GM12864 (cell line): ENCODE data around the gene MAP4K2.

ENCODE experiments used
- DNase-seq: peaks from one replicate; pipeline ENCODE4 v3.0.0-alpha.2; 2011; ENCODE audit warnings: low read depth
- H3K4me3 ChIP-seq: 2 replicates; pipeline ENCODE4 v1.5.1; 2011; ENCODE audit warnings: mild to moderate bottlenecking, low read depth, low read length, control low read depth
- CTCF ChIP-seq: IDR thresholded peaks from 2 replicates; pipeline ENCODE4 v1.5.1; 2011; ENCODE audit warnings: low read depth, mild to moderate bottlenecking, moderate library complexity, low read length, control low read depth, inconsistent platforms; ENCODE audit errors: missing control alignments

MAP4K2 gene

GRCh38 chr11:64801158-64801464, 1.9 kb downstream of the MAP4K2 start:
- no peak for DNase-seq
- no peak for TF ChIP-seq CTCF
- peak overlapping the region; percentile 91 for H3K4me3 ChIP-seq

GRCh38 chr11:64800303-64801157, 2.5 kb downstream of the MAP4K2 start:
- no peak overlapping the region; the same call in 1 of the 2 replicates for H3K4me3 ChIP-seq
- no peak for TF ChIP-seq CTCF
- DNase-seq = no peak

GRCh38 chr11:64799623-64800302, 3.3 kb downstream of the MAP4K2 start:
- TF ChIP-seq CTCF = no peak

GRCh38 chr11:64799256-64799622, 3.8 kb downstream of the MAP4K2 start:
- H3K4me3 ChIP-seq = no peak overlapping the region
- DNase-seq = no peak

More at GRCh38 chr11:64799623-64800302, 3.3 kb downstream of the MAP4K2 start:
- no peak overlapping the region for H3K4me3 ChIP-seq
- no peak for DNase-seq

GRCh38 chr11:64796757-64797541, 6.1 kb downstream of the MAP4K2 start:
- H3K4me3 ChIP-seq = no peak overlapping the region
- no peak for TF ChIP-seq CTCF
- DNase-seq = no peak

More at GRCh38 chr11:64799256-64799622, 3.8 kb downstream of the MAP4K2 start:
- TF ChIP-seq CTCF = no peak

- no peak overlapping the region for H3K4me3 ChIP-seq
- no peak for DNase-seq
- no peak for TF ChIP-seq CTCF
These were observed 6.8 kb downstream of the MAP4K2 start for GRCh38 chr11:64796047-64796756.
